ENCODE measurements around the gene EPB41L5. TPM values are rescaled to one million over a fixed set of nuclear protein-coding genes. Genes with fewer than 3 reads are reported as not detected.
"Not testable (repeated sequence)": the region's sequence is repeated elsewhere in the genome, so short reads cannot be mapped to it uniquely, and the experiment has no call there.

EPB41L5 gene
- total and polyA plus RNA-seq, 10 donors: 0.97 to 10.5 (median 8.5) TPM

DNA sequence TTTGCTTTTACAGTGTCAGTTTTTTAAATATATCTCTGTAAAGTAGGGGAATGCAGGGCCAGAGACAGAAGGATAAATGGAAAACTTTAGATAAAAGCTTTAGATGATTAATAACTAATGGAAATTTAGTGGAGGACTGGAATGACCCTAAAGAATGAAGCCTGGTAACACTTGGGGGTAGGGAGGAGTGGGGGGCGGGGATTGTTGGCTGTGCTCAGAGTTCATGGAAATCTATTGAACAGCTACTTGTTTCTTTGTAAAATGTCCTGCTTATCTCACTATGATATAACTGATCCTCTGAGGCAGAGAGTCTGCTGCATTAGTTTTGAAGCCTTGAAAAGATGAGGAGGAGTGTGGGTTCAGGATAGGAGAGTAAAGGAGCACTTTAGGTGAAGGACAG is 119.8 kb downstream of the EPB41L5 start:
- 96 to 100% (median 97%) methylated on average over 1 of the region's 1 CpG for whole genome bisulfite sequencing, 5 donors
- Histone ChIP-seq H3K27me3 (replicated peaks in 1 of 7) (no peaks in the 10 kb centered on the region), H3K4me1 (no peaks in the 10 kb centered on the region), H3K36me3 (peaks cover 0 to 26% (median 2%) of the 10 kb centered on the region in 6 donors), H3K27ac (no peak overlapping the region), H3K9me3 (peaks cover 0 to 16% (median 4%) of the 10 kb centered on the region in 8 donors), H3K4me3 (no peak overlapping the region)
- DNase-seq: no peak
- no peak for TF ChIP-seq POLR2AphosphoS5 (IDR thresholded peaks at IDR 0.05)
- TF ChIP-seq, protein P1, sequence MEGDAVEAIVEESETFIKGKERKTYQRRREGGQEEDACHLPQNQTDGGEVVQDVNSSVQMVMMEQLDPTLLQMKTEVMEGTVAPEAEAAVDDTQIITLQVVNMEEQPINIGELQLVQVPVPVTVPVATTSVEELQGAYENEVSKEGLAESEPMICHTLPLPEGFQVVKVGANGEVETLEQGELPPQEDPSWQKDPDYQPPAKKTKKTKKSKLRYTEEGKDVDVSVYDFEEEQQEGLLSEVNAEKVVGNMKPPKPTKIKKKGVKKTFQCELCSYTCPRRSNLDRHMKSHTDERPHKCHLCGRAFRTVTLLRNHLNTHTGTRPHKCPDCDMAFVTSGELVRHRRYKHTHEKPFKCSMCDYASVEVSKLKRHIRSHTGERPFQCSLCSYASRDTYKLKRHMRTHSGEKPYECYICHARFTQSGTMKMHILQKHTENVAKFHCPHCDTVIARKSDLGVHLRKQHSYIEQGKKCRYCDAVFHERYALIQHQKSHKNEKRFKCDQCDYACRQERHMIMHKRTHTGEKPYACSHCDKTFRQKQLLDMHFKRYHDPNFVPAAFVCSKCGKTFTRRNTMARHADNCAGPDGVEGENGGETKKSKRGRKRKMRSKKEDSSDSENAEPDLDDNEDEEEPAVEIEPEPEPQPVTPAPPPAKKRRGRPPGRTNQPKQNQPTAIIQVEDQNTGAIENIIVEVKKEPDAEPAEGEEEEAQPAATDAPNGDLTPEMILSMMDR (IDR thresholded peaks at IDR 0.05 in 8 of 11, conservative IDR thresholded peaks at IDR 0.05 in 3 of 11): no peak
- no peak for TF ChIP-seq POLR2A (IDR thresholded peaks at IDR 0.05)
- intact Hi-C loops (cut with DNase I; ENCODE audit: low total_unique reads): no loop called here

DNA sequence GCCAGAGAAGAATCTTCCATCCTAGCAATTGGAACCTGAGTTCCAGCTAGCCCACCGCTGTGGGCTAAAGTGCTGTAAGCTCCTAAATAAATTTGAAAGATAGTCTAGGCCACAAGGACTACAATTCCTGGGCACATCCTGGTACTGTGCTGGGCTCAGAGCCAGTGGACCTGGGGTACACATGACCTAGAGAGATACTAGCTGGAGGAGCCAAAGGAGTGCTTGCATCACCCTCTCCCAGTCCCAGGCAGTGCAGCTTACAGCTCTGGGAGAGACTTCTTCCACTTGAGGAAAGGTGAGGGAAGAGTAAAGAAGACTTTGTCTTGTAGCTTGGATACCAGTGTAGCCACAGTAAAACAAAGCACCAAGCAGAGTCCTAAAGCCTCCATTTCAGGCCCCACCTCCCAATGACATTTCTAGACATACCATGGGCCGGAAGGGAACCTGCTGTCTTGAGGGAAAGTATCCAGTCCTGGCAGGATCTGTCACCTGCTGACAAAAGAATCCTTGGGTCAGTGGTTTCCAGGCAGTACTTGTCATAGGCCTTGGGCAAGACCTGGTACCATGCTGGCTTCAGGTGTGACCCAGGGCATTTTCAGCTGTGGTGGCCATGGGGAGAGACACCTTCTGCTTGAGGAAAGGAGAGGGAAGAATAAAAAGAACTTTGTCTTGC is 120.8 kb downstream of the EPB41L5 start:
- TF ChIP-seq POLR2AphosphoS5 (IDR thresholded peaks at IDR 0.05) (no peak), POLR2A (IDR thresholded peaks at IDR 0.05) (no peak)
- TF ChIP-seq, protein P1 (IDR thresholded peaks at IDR 0.05 in 8 of 11, conservative IDR thresholded peaks at IDR 0.05 in 3 of 11): no peak
- peaks cover 0 to 26% (median 2%) of the 10 kb centered on the region in 6 donors for H3K36me3 ChIP-seq
- peaks cover 0 to 16% (median 4%) of the 10 kb centered on the region in 8 donors for H3K9me3 ChIP-seq
- WGBS, 5 donors: 94 to 97% (median 95%) methylated on average over 2 of the region's 2 CpGs
- no peaks in the 10 kb centered on the region for H3K4me1 ChIP-seq
- intact Hi-C loops (cut with DNase I; ENCODE audit: low total_unique reads): no loop called here
- no peaks in the 10 kb centered on the region for H3K27me3 ChIP-seq (replicated peaks in 1 of 7)
- H3K4me3 ChIP-seq: no peak overlapping the region
- DNase-seq: no peak
- H3K27ac ChIP-seq: no peak overlapping the region

DNA sequence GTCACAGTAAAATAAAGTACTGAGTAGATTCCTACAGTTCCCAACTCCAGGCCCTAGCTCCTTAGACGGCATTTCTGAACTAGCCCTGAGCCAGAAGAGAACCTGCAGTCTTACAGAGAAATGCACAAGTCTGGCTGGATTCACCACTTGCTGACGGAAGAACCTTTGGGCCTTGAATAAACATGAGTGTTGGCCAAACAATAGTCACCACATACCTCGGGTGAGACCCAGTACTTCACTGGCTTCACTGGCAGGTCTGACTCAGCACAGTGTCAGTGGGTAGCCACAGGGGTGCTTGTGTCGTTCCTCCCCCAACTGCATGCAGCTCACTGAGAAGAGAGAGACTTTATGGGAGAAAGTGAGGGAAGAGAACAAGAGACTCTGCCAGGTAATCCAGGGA is 121.4 kb downstream of the EPB41L5 start:
- no peak for TF ChIP-seq POLR2AphosphoS5 (IDR thresholded peaks at IDR 0.05)
- TF ChIP-seq, protein P1 (IDR thresholded peaks at IDR 0.05 in 8 of 11, conservative IDR thresholded peaks at IDR 0.05 in 3 of 11): no peak
- TF ChIP-seq POLR2A (IDR thresholded peaks at IDR 0.05): no peak
- DNase-seq: no peak

DNA sequence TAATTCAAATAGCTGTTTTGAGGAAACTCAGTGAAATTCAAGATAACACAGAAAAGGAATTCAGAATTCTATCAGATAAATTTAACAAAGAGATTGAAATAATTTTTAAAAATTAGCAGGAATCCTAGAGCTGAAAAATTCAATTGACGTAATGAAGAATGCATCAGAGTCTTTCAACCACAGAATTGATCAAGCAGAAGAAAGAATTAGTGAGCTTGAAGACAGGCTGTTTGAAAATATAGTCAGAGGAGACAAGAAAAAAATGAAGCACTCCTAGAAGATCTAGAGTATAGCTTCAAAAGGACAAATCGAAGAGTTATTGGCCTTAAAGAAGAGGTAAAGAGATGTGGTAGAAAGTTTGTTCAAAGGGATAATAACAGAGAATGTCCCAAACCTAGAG is 122.1 kb downstream of the EPB41L5 start:
- Histone ChIP-seq H3K9me3 (peaks cover 0 to 16% (median 4%) of the 10 kb centered on the region in 8 donors), H3K36me3 (peaks cover 0 to 26% (median 2%) of the 10 kb centered on the region in 6 donors)
- intact Hi-C loops (cut with DNase I; ENCODE audit: low total_unique reads); H3K4me3 ChIP-seq; H3K27ac ChIP-seq; H3K27me3 ChIP-seq (replicated peaks in 1 of 7); DNase-seq; H3K4me1 ChIP-seq: not testable (repeated sequence)
- WGBS, 5 donors: 93 to 98% (median 95%) methylated on average over 2 of the region's 2 CpGs

More for the DNA sequence above, 121.4 kb downstream of the EPB41L5 start:
- intact Hi-C loops (cut with DNase I; ENCODE audit: low total_unique reads): no loop called here
- Histone ChIP-seq H3K4me1 (no peaks in the 10 kb centered on the region), H3K36me3 (peaks cover 0 to 26% (median 2%) of the 10 kb centered on the region in 6 donors), H3K9me3 (peaks cover 0 to 16% (median 4%) of the 10 kb centered on the region in 8 donors), H3K27me3 (replicated peaks in 1 of 7) (no peaks in the 10 kb centered on the region), H3K4me3 (no peak overlapping the region), H3K27ac (no peak overlapping the region)
- WGBS, 5 donors: 90 to 95% (median 91%) methylated on average over 4 of the region's 4 CpGs

All from spleen (tissue), 11 donors.